GM21717 (cell line): ENCODE measurements around the gene MLYCD.

Experiments
- ATAC-seq: cut with Tn5 transposase; IDR thresholded peaks from one replicate; pipeline ENCODE4 v1.9.1; 2021; ENCODE audit warnings: mild to moderate bottlenecking, moderate library complexity; ENCODE audit not compliant: unreplicated experiment

Gene MLYCD

GRCh38 chr16:83954577-83955016 is 55.7 kb downstream of the MLYCD start:
- no peak for ATAC-seq

- ATAC-seq = no peak
These were observed 56.6 kb downstream of the MLYCD start for GRCh38 chr16:83955218-83956130.

GRCh38 chr16:83956336-83957289 is 57.7 kb downstream of the MLYCD start:
- no peak for ATAC-seq

- ATAC-seq = no peak
These were observed 58.5 kb downstream of the MLYCD start for GRCh38 chr16:83957296-83957855.

GRCh38 chr16:83958137-83958845 is 59.4 kb downstream of the MLYCD start:
- ATAC-seq = no peak

GRCh38 chr16:83958846-83959565 is 60.1 kb downstream of the MLYCD start:
- ATAC-seq = no peak

- no peak for ATAC-seq
These were observed 60.9 kb downstream of the MLYCD start for GRCh38 chr16:83959656-83960434.

- no peak for ATAC-seq
These were observed 61.8 kb downstream of the MLYCD start for GRCh38 chr16:83960521-83961249.

- no peak for ATAC-seq
These were observed 62.7 kb downstream of the MLYCD start for GRCh38 chr16:83961591-83961990.

- no peak for ATAC-seq
These were observed 64.6 kb downstream of the MLYCD start for GRCh38 chr16:83963277-83964119.

GRCh38 chr16:83964684-83965443 is 65.9 kb downstream of the MLYCD start:
- ATAC-seq = no peak

- no peak for ATAC-seq
These were observed 66.7 kb downstream of the MLYCD start for GRCh38 chr16:83965444-83966152.

- no peak for ATAC-seq
These were observed 67.3 kb downstream of the MLYCD start for GRCh38 chr16:83966153-83966696.

- no peak for ATAC-seq
These were observed 68.2 kb downstream of the MLYCD start for GRCh38 chr16:83967091-83967490.

GRCh38 chr16:83967838-83968305 is 69.0 kb downstream of the MLYCD start, which contains the start of gene NECAB2:
NECAB2 (plus strand) TSS chr16:83968244; CDS start chr16:83968649, 405 bp downstream.
- no peak for ATAC-seq
